Measurements from ENCODE around the gene UGT1A7.
A peak's percentile ranks its signal among the peaks of the same experiment; 100 is the strongest.

The UGT1A7 gene

GRCh38 chr2:233708942-233709341 is 27.2 kb downstream of the UGT1A7 start:
- no peak for TF ChIP-seq CTCF (IDR thresholded peaks at IDR 0.05)

GRCh38 chr2:233711312-233712008 is 29.8 kb downstream of the UGT1A7 start:
- peak; percentile 90 for TF ChIP-seq CTCF (IDR thresholded peaks at IDR 0.05)

GRCh38 chr2:233712611-233713261 is 31.0 kb downstream of the UGT1A7 start, which contains the start of gene UGT1A5:
UGT1A5 (plus strand) TSS chr2:233712907; CDS start chr2:233712992, 85 bp downstream.
- TF ChIP-seq CTCF (IDR thresholded peaks at IDR 0.05) = no peak

GRCh38 chr2:233713262-233713615 is 31.5 kb downstream of the UGT1A7 start:
- no peak for TF ChIP-seq CTCF (IDR thresholded peaks at IDR 0.05)

- TF ChIP-seq CTCF (IDR thresholded peaks at IDR 0.05) = no peak
These were observed 32.4 kb downstream of the UGT1A7 start for GRCh38 chr2:233714121-233714520.

- no peak for TF ChIP-seq CTCF (IDR thresholded peaks at IDR 0.05)
These were observed 36.9 kb downstream of the UGT1A7 start, which contains the start of gene UGT1A4 for GRCh38 chr2:233718552-233718951. UGT1A4 (plus strand) TSS chr2:233718736; CDS start chr2:233718821, 85 bp downstream.

- no peak for TF ChIP-seq CTCF (IDR thresholded peaks at IDR 0.05)
These were observed 47.1 kb downstream of the UGT1A7 start, which contains the start of gene UGT1A3 for GRCh38 chr2:233728723-233729301. UGT1A3 (plus strand) TSS chr2:233729042; CDS start chr2:233729127, 85 bp downstream.

Measured in LNCAP (cell line).